ENCODE measurements around the gene TSC2. TPM values are rescaled to one million over a fixed set of nuclear protein-coding genes. Genes with fewer than 3 reads are reported as not detected.

The TSC2 gene
- total RNA-seq, 4 donors from 2014 or later, result 98.4 to 220 (median 141) TPM

DNA sequence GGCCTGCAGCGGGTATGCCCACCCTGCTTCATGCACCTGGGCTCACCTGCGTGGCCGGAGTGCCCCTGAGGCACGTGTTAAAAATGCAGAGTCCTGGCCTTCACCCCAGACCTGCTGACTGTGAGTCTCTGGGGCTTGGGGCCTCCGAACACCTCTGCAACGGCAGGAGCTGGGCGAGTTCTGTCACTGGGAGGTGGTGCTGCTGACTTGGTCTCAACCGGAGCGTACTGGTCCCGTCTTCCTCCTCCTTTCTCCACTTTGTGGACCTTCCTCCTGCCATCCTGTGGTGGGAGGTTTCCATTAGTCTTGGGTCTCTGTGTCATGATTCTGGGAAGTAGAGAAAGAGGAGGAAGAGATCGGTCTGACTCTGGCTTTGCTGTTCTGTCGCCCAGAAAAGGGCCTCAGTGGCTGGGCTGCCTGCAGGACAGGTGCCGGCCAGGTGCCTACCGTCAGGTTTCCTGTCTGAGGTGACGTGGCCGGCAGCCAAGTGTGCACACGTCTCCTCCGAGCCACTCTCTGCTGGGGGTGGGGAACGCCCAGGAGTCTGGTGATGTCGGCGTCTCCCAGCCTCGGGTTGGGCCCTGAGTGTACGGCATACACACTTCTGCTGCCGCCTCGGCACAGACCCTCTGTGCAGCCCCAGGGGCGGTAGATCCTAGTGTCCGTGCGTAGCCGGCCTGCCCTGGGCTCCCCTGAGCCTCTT lies 6.9 kb downstream of the TSC2 start:
- peak in 2 of 3 donors; percentile 73 to 84 for DNase-seq
- H3K27me3 ChIP-seq, result no peaks in the 10 kb centered on the region
- no peak overlapping the region for H3K4me3 ChIP-seq
- H3K9me3 ChIP-seq, result no peaks in the 10 kb centered on the region
- peaks cover 0 to 5% (median 0%) of the 10 kb centered on the region in 4 donors for H3K4me1 ChIP-seq
- H3K36me3 ChIP-seq, result peaks cover 0 to 83% (median 0%) of the 10 kb centered on the region in 3 donors
- peak overlapping the region in 2 of 4 donors; percentile 17 to 40 for H3K27ac ChIP-seq
- TF ChIP-seq, protein P1, sequence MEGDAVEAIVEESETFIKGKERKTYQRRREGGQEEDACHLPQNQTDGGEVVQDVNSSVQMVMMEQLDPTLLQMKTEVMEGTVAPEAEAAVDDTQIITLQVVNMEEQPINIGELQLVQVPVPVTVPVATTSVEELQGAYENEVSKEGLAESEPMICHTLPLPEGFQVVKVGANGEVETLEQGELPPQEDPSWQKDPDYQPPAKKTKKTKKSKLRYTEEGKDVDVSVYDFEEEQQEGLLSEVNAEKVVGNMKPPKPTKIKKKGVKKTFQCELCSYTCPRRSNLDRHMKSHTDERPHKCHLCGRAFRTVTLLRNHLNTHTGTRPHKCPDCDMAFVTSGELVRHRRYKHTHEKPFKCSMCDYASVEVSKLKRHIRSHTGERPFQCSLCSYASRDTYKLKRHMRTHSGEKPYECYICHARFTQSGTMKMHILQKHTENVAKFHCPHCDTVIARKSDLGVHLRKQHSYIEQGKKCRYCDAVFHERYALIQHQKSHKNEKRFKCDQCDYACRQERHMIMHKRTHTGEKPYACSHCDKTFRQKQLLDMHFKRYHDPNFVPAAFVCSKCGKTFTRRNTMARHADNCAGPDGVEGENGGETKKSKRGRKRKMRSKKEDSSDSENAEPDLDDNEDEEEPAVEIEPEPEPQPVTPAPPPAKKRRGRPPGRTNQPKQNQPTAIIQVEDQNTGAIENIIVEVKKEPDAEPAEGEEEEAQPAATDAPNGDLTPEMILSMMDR (IDR thresholded peaks at IDR 0.05), result no peak
- TF ChIP-seq POLR2A (IDR thresholded peaks at IDR 0.05), result no peak

DNA sequence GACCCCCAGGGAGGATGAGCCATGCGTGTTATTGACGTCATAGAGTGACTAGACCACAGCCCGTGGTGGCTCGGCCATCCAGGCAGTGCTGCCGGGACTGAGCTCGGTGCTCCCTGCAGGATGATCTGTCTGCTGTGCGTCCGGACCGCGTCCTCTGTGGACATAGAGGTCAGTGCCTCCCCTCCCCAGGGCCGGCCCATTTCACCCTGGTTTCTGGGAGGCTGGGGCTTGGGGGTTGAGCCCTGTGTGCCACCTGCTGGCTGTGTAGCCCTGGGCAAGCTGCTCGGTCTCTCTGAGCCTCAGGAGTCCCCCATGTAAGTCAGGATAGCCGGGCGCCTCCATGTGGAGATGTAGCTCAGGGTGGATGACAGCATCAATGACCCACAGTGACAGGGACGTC lies 8.3 kb downstream of the TSC2 start:
- Histone ChIP-seq H3K27ac (no peak overlapping the region), H3K27me3 (no peaks in the 10 kb centered on the region), H3K4me1 (peaks cover 0 to 5% (median 0%) of the 10 kb centered on the region in 4 donors), H3K36me3 (peaks cover 0 to 84% (median 0%) of the 10 kb centered on the region in 3 donors), H3K9me3 (no peaks in the 10 kb centered on the region), H3K4me3 (no peak overlapping the region)
- no peak for DNase-seq
- no peak for TF ChIP-seq POLR2A (IDR thresholded peaks at IDR 0.05)
- TF ChIP-seq, protein P1 (IDR thresholded peaks at IDR 0.05), result peak in 1 of 6 experiments; percentile 17

DNA sequence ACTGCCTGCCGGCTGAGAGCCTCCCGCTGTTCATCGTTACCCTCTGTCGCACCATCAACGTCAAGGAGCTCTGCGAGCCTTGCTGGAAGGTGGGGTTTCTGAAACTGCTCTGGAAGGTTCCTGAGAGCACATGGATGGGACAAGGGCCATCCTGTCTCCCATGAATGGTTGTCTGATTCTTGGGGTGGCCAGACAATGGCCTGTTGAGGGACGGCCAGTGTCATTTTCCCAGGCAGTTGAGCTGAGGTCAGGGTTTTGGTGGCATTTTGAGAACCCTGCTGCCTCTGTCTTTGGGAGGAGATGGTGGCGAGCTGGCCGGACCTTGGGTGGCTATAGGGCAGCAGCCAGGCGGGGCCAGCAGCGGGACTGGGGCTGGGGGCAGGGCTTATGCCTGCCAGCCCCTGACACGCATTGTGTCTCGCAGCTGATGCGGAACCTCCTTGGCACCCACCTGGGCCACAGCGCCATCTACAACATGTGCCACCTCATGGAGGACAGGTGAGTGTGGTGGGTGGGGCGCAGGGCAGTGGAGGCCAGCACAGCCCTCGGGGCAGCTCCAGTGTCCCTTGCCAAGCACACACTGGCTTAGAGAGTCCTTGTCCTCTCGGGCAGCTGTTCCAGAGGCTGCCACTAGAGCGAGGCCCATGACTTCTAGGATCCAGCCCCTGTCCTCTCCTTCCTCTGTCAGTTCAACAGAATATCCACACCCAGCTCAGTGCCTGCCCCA lies 9.1 kb downstream of the TSC2 start:
- no peaks in the 10 kb centered on the region for H3K9me3 ChIP-seq
- peaks cover 0 to 84% (median 0%) of the 10 kb centered on the region in 3 donors for H3K36me3 ChIP-seq
- H3K4me3 ChIP-seq, result no peak overlapping the region
- H3K27me3 ChIP-seq, result no peaks in the 10 kb centered on the region
- H3K27ac ChIP-seq, result no peak overlapping the region
- TF ChIP-seq POLR2A (IDR thresholded peaks at IDR 0.05), result no peak
- TF ChIP-seq, protein P1 (IDR thresholded peaks at IDR 0.05), result peak in 1 of 6 experiments; percentile 11
- peaks cover 0 to 5% (median 0%) of the 10 kb centered on the region in 4 donors for H3K4me1 ChIP-seq
- DNase-seq, result no peak

DNA sequence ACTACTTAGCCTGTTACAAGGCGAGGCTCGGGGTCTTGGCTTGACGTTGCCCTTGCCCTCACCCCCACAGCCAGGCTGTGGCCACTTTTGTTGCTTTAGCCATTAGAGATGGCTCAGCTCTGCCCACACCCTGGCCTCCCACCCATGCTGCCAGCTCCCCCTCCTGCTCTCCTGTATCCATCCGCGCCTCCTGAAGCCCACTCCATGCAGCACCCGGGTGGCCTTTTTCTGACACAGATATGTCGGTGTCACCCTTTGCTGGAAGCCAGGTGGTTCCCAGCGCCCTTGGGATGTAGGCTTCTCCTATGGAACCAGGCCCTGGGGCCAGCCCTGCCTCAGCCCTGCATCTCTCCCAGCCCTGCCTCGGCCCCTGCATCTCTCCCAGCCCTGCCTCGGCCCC lies 9.7 kb downstream of the TSC2 start:
- Histone ChIP-seq H3K4me3 (no peak overlapping the region), H3K36me3 (peaks cover 0 to 84% (median 0%) of the 10 kb centered on the region in 3 donors), H3K4me1 (peaks cover 0 to 5% (median 0%) of the 10 kb centered on the region in 4 donors), H3K27me3 (no peaks in the 10 kb centered on the region), H3K9me3 (no peaks in the 10 kb centered on the region), H3K27ac (no peak overlapping the region)
- TF ChIP-seq, protein P1 (IDR thresholded peaks at IDR 0.05), result no peak
- TF ChIP-seq POLR2A (IDR thresholded peaks at IDR 0.05), result no peak
- no peak for DNase-seq

DNA sequence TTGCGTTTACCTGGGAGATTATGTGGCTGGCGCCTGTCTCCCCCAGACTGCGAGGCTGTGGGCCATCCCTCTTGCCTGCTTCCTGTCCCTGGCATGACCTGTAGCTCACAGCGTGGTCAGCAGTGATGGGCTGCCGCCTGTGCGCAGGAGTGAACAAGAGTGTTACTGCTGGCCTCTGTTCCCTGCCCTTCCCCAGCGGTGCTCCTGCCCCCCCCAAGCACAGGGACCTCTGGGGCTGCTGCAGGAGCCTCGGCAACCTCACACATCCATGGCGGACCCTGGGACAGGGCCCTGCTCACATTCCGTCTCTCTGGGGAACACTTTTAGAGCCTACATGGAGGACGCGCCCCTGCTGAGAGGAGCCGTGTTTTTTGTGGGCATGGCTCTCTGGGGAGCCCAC lies 10.6 kb downstream of the TSC2 start:
- Histone ChIP-seq H3K27ac (no peak overlapping the region), H3K9me3 (no peaks in the 10 kb centered on the region), H3K36me3 (peaks cover 0 to 85% (median 0%) of the 10 kb centered on the region in 3 donors), H3K27me3 (no peaks in the 10 kb centered on the region), H3K4me3 (no peak overlapping the region), H3K4me1 (peaks cover 0 to 5% (median 0%) of the 10 kb centered on the region in 4 donors)
- no peak for DNase-seq
- TF ChIP-seq, protein P1 (IDR thresholded peaks at IDR 0.05), result no peak
- TF ChIP-seq POLR2A (IDR thresholded peaks at IDR 0.05), result no peak

Measured in Peyer's patch (tissue), 4 donors.